DND-41 (cell line): ENCODE data around the gene TMEM225.

ENCODE experiments used
- CTCF ChIP-seq: IDR thresholded peaks from 2 replicates; pipeline ENCODE4 v1.5.1; 2012; ENCODE audit warnings: borderline replicate concordance, low read length, moderate library complexity, mild to moderate bottlenecking; ENCODE audit not compliant: poor library complexity, severe bottlenecking; ENCODE audit errors: extremely low read depth
- EZH2 ChIP-seq: IDR thresholded peaks from 3 replicates; pipeline ENCODE4 v1.6.1; 2012; ENCODE audit warnings: borderline replicate concordance, low read depth, mild to moderate bottlenecking, moderate library complexity, low read length, inconsistent platforms; ENCODE audit not compliant: severe bottlenecking

GRCh38 chr11:123851110-123851509 is 34.4 kb downstream of the TMEM225 start:
- TF ChIP-seq CTCF (no peak), EZH2 (no peak)
